ENCODE results near the gene RNF130.

DNA sequence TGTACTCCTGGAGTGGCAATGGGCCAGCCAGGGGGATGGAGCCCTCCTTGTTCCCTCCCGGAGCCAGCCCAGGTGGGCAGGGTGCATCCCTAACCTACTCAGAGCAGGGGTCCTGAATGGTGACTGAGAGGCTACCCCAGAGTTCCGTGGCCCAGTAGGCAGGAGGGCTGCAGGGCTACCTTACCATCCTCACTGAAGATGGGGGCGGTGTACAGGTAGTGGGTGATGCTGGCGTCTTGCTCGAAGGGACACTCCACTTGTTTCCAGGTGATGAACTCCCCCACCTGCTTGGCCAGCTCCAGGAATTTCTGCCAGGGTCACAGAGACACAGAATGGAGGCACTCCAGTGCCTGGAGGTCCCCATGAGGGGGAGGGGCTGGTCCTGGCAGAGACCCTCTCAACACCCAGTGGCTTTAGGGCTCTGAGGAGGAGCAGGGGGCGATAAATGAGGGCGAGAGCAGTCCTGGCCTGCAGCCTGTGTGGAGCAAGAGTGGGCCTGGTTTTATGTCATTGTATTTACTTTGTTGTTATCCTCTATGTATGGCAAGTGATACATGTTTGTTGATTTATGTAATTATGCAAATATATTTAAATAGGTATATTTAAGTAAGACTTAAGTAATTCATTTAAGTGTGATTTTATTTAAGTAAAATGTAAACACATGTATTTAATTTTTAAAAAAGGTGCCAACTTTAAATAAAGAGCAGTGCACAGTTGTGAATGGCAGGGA is 39.9 kb upstream of the RNF130 start:
- no peak for TF ChIP-seq EZH2 (IDR thresholded peaks at IDR 0.05; ENCODE audit: borderline replicate concordance, low read length)
- TF ChIP-seq, protein P1, sequence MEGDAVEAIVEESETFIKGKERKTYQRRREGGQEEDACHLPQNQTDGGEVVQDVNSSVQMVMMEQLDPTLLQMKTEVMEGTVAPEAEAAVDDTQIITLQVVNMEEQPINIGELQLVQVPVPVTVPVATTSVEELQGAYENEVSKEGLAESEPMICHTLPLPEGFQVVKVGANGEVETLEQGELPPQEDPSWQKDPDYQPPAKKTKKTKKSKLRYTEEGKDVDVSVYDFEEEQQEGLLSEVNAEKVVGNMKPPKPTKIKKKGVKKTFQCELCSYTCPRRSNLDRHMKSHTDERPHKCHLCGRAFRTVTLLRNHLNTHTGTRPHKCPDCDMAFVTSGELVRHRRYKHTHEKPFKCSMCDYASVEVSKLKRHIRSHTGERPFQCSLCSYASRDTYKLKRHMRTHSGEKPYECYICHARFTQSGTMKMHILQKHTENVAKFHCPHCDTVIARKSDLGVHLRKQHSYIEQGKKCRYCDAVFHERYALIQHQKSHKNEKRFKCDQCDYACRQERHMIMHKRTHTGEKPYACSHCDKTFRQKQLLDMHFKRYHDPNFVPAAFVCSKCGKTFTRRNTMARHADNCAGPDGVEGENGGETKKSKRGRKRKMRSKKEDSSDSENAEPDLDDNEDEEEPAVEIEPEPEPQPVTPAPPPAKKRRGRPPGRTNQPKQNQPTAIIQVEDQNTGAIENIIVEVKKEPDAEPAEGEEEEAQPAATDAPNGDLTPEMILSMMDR (conservative IDR thresholded peaks at IDR 0.05 in 1 of 2, IDR thresholded peaks at IDR 0.05 in 1 of 2; ENCODE audit: extremely low read depth in 1 of 2, insufficient read depth in 1 of 2, low read depth in 1 of 2, low read length in 2 of 2) = no peak

Measured in mammary epithelial cell (primary cell).